EH (cell line): ENCODE data around the gene DLX2.
"Not testable (repeated sequence)": the region's sequence is repeated elsewhere in the genome, so short reads cannot be mapped to it uniquely, and the experiment has no call there.

Source experiments
- DNase-seq: peaks from one replicate; pipeline ENCODE4 v3.0.0-alpha.2; 2015; ENCODE audit warnings: low read depth

DLX2 gene

DNA sequence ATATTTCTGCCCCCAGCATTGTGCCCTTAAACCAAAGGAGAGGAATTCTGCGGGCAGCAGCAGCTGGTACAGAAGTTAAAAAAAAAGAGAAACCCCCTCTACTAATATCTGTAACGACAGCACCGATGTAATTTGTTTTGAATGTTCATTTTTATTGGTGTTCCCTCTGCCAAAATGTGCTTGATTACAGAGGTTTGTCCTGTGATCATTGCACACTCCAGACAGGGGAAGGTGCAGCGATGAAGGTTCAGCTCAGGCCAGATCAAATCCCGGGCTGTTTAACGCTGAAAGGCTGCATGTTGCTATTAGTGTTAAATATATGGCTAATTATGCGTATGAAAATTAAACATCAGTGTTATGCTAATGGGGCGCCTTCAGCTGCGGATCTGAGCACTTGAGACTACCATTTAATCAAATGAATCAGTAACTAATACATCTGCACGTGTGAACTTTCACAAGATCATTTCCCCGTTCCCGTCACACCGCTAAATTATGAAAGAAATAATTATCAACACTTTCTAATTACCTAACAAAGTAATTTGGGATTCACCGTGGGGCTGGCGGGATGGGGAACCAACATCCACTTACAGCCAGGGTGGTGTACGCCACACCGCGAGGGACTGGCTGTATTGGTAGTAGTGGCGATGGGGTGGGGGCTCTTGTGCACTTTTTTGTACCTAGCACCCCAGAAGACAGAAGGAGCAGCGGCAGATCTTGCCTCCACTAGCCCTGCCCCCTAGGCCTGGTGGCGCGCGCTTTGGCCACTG is 18.9 kb downstream of the DLX2 start:
- peak; percentile 9 for DNase-seq

DNA sequence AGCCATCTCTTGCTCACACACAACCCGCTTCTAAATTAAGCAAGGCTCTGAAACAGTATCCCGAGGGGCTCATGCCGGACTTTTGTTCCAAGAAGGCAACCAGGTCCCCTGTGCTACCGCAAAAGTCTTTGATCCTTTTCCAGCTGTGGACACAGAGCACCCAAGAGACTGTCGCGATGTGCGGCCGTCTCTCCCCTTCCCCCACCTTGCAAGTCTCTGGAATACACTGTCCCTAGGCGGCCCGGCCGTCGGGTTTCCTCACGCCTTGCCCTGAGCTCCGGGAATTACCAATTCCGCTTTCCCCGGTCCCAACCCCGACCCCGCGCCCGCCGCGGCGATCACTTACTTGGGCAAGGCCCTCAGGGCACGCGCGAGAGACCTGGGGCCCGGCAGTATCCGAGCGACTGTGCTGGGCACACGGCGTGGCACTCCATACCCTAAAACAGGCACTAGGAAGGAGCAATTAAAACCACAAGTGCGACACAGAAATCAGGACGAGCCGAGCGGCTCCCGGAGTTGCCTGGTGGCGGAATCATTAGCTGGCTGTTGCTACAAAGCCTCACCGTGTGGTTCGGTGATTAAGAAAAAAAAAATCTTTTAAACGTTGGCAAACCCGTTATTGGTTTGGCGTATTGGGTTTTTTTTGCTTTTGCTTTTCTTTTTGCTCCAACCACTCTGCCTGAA is 19.6 kb downstream of the DLX2 start:
- DNase-seq, result peak; percentile 46

DNA sequence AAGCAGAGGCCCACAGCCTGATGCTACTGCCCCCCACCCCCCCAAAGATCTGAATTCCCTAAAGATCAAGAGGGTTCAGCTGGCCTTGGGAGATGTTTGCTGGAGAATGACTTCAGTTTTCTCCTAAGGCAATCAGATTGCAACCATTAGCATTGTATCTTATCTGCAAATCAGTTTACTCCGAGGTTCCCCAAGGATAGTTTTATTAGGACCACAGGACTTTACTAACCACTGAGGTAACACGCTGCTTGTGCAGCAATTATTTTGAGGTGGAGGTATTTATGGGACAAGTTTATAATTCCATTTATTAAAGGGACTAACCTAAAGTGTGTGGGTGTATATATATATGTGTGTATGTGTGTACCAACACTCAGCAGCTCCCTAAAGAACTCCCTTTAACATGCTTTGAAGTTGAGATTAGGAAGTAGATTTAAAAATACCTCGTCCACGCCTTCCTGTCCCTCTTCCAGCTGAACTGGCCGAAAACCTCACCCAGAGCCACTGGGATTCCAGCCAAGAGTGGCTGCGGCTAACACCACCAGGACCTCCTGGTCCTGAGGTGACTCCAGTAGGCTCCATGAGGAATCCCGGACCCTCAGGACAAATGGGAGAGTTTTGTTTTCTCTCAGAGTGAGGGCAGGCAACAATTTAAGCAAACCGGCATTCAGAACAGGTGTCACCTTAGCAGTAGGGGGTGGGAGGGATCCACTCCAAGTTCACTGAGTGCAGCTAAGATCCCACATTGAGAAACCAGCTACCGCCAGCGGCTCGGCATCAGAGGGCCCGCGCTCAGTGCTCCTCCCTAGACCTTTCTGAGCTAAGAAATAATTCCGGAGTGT is 20.4 kb downstream of the DLX2 start:
- peak; percentile 52 for DNase-seq

DNA sequence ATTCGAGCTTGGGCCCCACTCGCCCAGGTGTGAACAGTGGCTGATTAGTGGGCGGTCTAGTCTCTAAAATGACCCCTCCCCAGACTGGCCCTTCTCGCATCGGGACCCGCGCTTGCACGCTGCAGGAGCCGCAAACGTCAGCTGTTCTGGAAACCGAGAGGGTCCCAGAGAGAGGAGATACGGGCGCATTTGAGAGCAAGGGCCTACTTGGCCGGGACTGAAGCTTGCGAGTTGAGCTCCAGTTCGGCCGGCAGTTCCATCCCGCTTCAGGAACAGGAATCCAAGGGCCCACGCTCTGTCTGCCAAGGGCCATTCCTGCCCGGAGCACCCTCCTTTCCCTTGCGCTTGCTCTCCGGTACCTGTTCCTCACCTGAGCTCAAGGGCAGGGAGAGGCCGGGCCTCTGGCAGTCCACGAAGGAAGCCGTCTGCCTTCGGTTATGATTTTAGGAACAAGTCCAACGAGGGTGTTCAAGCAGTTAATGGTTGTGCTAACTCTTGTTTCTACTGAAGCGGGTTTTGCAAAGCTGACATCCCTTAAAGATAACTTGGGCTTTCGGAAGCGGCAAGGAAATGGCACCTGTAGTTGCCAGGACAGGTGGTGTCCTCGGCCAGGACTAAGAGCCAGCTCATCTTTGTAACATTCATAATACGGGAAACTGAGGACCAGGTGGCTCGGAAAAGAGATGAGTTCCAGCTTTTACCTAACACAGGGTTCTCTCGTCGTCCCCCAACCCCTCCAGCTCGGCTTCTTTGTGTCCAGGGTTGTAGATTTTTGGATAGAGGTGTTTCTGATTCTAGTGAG is 21.3 kb downstream of the DLX2 start:
- DNase-seq, result no peak

DNA sequence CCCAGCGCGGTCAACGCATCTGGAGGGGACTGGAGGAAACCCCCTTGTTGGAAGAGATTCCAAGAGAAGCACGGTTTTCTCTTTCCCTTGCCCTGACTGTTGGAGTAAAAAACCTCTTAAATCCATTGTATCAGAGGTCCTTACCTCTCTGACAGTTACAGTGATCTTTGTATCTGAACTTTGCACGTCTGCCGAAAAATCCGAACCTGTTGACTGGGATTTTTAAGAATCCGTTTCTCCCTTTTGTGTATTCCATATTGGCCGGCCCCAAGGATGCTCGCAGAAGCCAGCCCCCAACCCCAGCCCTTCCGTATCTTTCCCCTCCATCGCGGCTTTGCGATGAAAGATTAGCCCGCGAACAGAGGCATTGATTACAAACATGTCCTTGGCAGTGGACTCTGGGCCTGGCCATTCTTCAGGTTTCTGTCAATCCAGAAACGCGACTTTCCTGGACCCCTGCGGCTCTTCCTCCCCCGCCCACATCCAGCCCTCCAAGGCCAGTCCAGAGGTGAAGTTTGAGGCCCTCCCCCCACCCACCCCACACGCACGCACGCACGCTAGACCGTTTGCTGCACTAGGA is 22.0 kb downstream of the DLX2 start:
- no peak for DNase-seq

DNA sequence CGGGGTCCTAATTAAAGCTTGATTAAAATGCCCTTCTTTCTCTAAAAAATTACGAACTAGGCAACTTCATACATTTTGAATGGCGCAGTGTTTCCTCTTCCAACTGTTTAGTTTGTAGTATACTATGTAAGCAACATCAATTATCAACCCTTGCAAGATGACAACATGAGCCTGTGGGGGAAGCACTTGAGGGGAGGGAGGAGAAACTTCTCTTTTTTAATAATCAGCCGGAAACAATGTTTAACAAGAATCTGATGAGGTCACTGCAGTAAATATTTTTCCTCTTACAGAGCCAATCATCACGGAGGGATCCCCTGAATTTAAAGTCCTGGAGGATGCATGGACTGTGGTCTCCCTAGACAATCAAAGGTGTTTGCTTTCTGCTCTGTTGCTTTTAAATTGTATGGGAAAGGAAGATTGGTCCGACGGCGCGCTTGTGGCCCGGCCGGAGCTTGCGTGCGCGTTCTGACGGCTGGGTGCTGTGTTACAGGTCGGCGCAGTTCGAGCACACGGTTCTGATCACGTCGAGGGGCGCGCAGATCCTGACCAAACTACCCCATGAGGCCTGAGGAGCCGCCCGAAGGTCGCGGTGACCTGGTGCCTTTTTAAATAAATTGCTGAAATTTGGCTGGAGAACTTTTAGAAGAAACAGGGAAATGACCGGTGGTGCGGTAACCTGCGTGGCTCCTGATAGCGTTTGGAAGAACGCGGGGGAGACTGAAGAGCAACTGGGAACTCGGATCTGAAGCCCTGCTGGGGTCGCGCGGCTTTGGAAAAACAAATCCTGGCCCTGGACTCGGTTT is 22.7 kb downstream of the DLX2 start:
- DNase-seq, result peak; percentile 58

DNA sequence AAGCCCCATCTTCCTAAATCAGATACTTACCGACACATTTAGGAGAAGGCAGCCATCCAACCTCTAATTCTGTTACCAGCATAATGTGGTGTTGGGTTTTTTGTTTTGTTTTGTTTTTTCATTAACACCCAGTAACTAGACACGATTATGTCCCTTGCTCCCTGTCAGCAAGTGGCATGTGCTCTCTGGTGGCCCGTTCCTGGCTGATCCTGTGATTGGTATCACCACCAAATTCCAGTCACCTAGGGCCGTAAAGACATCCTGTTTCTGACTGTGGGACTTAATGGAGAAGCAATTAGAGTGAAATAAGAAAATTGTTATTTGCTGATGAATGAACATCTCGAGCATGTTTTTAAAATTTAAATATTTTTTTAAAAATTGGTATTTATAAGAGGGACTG is 23.3 kb downstream of the DLX2 start:
- no peak for DNase-seq

DNA sequence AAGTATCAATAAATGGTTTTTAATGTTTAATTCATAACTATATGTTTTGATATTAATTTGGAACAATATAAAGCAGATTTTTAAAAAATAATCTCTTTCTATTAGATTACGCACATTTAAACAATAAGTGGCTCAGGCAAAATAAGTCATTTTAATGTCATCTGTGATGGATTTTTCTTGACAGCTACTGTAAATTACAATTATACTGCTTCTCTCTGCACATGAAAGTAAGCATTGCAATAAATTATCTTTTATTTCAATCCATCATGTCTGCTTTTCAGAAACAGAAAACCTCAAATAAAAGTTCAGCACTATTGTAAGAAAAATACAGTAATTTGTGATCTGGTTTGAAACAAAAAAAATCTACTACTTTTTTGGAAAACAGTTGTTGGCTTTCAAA is 28.4 kb downstream of the DLX2 start:
- no peak for DNase-seq

DNA sequence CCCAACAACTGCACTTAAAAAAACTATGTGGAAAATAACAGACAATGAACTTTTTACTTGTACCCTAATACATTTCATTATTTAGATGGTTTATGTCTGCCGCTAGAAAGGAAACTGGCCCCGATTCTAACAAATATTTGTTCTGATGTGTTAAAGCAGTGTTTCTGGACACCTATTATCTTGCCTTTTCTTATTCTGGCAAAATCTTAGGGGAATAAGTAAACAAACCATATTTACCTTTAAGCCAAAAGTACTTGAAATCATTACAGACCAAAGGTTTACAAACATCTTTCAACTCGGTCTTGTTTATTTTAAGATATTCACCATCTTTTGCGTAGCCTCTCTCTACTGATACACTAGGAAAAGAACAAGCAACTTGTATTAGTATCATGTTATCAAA is 29.2 kb downstream of the DLX2 start:
- DNase-seq, result no peak

DNA sequence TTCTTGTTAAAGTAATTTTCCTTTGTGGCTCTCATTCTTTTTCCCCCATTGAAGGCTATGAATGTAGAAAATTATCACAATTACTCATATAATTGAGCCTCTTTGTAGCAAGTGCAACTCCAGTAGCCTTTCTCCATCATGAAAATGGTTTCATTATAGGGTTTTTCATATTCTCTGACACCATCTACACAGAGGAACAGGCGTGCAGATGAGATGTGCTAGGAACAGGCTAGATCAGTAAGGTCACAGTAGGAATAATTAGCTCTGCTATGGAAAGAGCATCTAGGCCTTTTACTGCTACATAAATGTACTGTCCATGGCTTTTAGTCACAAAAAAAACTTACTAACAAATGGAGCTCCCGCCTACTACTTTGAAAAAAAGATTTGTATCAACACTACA is 30.0 kb downstream of the DLX2 start:
- DNase-seq, result no peak

DNA sequence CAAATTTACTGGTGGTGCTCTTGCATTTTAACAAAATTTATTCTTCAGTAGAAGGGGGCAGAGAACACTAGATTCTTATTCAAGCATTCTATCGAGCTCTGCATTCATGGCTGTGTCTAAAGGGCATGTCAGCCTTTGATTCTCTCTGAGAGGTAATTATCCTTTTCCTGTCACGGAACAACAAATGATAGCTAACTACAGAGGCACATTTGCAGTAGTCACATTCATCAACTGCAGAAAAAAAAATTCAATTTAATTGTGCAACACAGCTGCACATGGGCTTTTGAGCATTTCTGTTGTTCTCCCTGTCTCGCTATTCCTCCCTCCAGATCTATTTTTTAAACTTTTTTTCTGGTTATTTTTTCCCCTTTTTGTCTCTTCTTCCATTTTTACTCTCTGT is 30.4 kb downstream of the DLX2 start:
- no peak for DNase-seq

DNA sequence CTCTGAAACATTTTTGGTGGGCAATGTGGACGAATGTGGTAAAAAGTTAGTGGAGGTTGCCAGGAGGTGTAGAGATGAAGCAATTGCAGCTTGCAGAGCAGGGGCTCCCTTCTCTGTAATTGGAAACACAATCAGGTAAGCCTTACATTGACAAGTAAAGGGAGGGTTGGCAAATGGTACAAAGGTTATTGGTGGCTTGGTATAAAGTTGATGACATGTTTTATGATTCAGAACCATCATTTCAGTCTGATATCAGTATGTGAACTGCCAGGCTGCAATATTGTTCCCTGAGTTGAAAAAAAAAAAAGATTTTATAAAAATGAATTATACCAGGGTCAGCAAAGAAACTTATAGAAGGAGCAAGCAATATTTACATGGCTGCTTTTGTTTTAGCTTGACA is 31.8 kb downstream of the DLX2 start:
- DNase-seq, result no peak

DNA sequence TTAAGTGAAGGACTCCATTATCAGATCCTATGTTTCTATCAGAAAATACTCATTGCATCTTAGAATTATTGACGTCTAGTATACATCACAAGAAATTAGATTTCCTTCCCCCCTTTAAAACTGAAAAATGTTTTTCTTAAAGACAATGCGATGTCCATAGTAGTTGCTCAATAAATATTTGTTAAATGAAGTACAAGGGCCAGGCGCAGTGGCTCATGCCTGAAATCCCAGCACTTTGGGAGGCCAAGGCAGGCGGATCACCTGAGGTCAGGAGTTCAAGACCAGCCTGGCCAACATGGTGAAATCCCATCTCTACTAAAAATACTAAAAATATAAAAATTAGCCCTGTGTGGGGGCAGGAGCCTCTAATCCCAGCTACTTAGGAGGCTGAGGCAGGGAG is 34.8 kb downstream of the DLX2 start:
- not testable (repeated sequence) for DNase-seq

DNA sequence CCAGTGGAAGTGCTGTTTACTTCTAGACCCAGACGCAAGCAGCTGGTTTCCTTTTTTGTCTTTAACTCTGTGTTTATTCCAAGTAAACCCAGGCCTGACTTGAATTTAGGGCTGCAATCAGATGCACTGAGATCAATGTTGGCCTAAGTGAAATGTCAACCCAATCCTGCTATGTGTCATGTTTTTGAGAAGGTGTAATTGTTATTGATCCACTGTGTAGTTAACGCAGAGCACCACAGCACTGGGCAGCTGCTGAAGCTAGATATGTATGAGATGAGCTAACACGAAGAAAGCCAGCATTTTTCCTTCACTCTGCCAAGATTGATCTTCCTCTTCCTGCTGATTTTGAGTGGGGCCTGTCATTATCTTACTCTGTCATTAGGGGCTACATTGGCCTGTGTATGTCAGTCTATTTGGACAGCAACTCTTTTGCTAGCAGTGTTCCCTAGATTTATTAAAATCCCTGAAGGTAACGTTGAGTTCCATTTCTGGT is 36.3 kb downstream of the DLX2 start:
- DNase-seq, result no peak

DNA sequence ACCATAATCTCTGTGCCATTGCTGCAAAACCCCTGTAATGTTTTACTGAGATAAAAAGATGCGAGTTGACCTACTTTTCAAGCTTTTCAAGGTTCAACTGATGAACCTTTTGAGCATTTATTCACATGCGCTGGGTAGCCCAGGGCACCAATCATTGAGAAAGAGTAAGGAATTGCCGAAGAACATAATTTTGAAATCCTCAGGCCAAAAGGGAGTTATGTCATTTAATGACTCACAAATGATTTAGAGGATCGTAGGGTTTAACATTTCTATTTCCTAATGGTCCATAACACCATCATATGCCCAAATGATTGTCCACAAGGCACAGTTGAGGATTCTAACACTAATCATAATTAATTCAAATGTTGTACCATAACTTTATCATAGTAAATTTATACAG is 37.6 kb downstream of the DLX2 start:
- DNase-seq, result no peak

DNA sequence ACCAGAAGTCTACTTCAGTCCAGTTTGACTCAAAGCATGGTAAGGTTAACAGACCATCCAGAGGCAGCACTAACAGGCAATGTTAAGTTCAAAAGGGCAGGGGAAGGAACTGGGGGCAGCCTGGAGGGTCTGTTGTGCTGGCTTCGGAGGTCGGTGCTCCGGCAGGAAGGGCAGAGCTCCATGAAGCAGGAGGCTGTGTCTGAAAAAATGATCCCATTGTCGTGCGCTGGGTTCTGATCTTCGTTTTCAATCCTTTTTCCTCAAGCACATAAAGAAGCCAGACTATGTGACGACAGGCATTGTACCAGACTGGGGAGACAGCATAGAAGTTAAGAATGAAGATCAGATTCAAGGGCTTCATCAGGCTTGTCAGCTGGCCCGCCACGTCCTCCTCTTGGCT is 39.3 kb downstream of the DLX2 start:
- no peak for DNase-seq

DNA sequence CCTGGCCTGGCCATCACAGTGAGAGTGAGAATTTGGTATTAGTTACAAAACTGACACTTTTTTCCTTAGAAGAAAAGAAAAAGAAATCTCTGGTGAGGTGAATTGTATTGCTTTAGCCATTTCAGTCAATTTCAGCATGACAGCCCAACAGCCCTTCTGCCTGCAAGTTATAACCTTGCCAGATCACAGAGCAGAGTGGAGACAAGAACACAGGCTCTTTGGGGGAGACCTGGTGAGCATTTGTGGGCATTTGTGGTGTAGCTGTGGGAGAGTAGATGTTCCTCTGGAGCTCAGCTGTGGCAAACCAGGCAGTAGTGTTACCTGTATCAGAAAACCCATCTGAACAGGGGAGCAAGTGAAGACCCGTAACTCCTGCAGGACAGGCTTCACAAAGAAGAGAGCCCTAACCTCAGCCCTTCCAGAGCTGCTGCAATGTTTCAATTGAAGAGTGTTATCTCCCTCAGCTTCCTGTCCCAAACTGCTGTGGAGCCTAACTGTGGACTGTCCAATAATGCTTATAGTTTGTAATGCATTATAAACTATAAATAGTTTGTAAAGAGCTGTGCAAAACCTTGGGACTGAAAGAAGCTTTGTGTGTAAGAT is 40.2 kb downstream of the DLX2 start:
- DNase-seq, result no peak

DNA sequence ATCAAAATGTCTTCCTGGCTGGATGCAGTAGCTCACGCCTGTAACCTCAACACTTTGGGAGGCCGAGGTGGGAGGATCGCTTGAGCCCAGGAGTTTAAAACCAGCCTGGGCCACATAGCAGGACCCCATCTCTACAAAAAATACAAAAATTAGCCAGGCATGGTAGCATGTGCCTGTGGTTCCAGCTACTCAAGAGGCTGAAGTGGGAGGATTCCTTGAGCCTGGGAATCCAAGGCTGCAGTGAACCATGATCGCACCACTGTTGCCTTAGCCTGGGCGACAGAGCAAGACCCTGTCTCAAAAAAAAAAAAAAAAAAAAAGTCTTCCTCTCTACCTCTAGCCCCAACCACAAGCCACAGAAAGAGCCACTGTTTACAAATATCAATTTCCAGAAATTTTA is 42.6 kb downstream of the DLX2 start:
- not testable (repeated sequence) for DNase-seq

DNA sequence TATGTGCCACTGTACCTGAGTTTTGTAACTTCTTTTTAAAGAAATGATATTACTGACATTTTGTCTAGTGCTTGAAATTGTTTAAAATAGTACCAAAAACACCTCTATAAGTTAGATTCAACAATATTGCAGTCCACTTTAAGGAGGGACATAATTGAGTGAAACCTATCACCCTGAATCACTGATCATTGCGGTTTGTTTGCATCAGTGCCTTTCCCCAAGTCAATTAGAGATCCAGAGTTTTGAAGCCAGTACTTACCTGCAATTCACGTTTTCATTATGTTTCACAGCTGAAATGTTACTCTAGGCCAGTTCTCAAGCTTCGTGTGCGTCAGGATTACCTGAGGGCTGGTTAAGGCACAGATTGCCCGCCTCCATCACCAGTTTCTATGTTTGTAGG is 44.0 kb downstream of the DLX2 start:
- no peak for DNase-seq

DNA sequence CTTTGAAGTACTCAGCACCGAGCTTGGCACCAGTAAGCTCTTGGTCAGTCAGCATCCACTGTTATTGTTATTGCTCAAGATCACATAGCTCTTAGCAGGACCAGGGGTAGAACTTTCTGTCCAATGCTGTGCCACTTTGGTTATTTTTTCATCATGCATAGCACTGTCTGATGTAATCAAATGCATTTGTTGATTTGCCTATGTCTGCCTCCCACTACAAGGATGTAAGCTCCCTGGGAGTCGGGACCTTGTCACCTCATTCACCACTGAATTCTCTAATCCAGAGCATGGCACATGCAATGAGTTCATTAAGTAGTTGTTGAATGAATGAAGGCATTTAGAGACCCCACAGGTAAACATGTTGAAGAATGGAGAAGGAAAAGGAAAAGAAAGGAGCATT is 46.4 kb downstream of the DLX2 start:
- no peak for DNase-seq
